Tibial nerve (tissue), 4 donors: Measurements from ENCODE around the gene SLC23A2. TPM values are rescaled to one million over a fixed set of nuclear protein-coding genes. Genes with fewer than 3 reads are reported as not detected.
"Not testable (repeated sequence)": the region's sequence is repeated elsewhere in the genome, so short reads cannot be mapped to it uniquely, and the experiment has no call there.

Experiments used
- DNase-seq, 2 donors: peaks; one replicate each; pipeline ENCODE4 v3.0.0-alpha.2; 2019; ENCODE audit warnings: low spot score in 2 of 2
- H3K27ac ChIP-seq, 4 donors: fragments of 200-600 bp; sonication (generic) in 3 of 4; one replicate each; pipeline ENCODE4 v1.5.1; 2017 to 2019; ENCODE audit warnings: mild to moderate bottlenecking in 1 of 4
- H3K27me3 ChIP-seq, 2 donors: fragments of 200-600 bp; sonication (generic) in 1 of 2; one replicate each; pipeline versions ENCODE4 v1.5.1 to v1.6.0; 2017 to 2019
- H3K36me3 ChIP-seq, 3 donors: fragments of 200-600 bp; sonication (generic); one replicate each; pipeline ENCODE4 v1.5.1; 2018 to 2019
- H3K4me1 ChIP-seq, 4 donors: fragments of 200-600 bp; sonication (generic) in 3 of 4; one replicate each; pipeline ENCODE4 v1.5.1; 2017 to 2019
- H3K4me3 ChIP-seq, 4 donors: fragments of 200-600 bp; sonication (generic) in 3 of 4; one replicate each; pipeline ENCODE4 v1.5.1; 2017 to 2019; ENCODE audit warnings: mild to moderate bottlenecking in 1 of 4, moderate library complexity in 1 of 4
- H3K9me3 ChIP-seq, 4 donors: fragments of 200-600 bp; sonication (generic) in 3 of 4; one replicate each; pipeline ENCODE4 v1.5.1; 2017 to 2019
- CTCF ChIP-seq, 5 experiments: fragments of 200-600 bp in 3 of 5; fragments of 450-650 bp in 2 of 5; sonication (generic) in 3 of 5; IDR thresholded peaks; one replicate each; pipeline ENCODE4 v1.5.1; 2016 to 2019; ENCODE audit warnings: antibody characterized with exemption in 5 of 5, mild to moderate bottlenecking in 3 of 5, moderate library complexity in 2 of 5
- EP300 ChIP-seq, 2 donors: sonication (generic); formaldehyde crosslinking; IDR thresholded peaks; one replicate each; pipeline ENCODE4 v1.6.1; 2017; ENCODE audit warnings: antibody characterized with exemption in 2 of 2, mild to moderate bottlenecking in 1 of 2
- POLR2A ChIP-seq, 2 donors: fragments of 450-650 bp; IDR thresholded peaks; one replicate each; pipeline ENCODE4 v1.6.1; 2017; ENCODE audit warnings: antibody characterized with exemption in 2 of 2, mild to moderate bottlenecking in 2 of 2, moderate library complexity in 2 of 2
- WGBS, 2 donors: methylation state at CpG; one replicate each; pipeline ENCODE4 v1.1.5; 2018; 5-methylcytosine and 5-hydroxymethylcytosine counted together
- total RNA-seq, 4 donors: library from RNA; depleted of rRNA; stranded (reverse); fragments of >200 nt; gene quantifications; one replicate each; pipeline ENCODE4 v1.1.0, GENCODE V29; 2016

The SLC23A2 gene
- total RNA-seq, 4 donors from 2014 or later, result 30.6 to 48.5 (median 40.6) TPM

- DNase-seq, result no peak
- WGBS, 2 donors, result 87 to 90% methylated on average over 5 to 15 of the region's 15 CpGs
- Histone ChIP-seq H3K9me3 (no peaks in the 10 kb centered on the region), H3K4me3 (no peak overlapping the region), H3K27me3 (no peaks in the 10 kb centered on the region), H3K27ac (no peak overlapping the region), H3K4me1 (no peaks in the 10 kb centered on the region), H3K36me3 (peaks cover 0 to 63% (median 0%) of the 10 kb centered on the region in 3 donors)
- TF ChIP-seq CTCF (IDR thresholded peaks at IDR 0.05) (no peak), EP300 (IDR thresholded peaks at IDR 0.05) (no peak), POLR2A (IDR thresholded peaks at IDR 0.05) (no peak)
Observed at GRCh38 chr20:4853004-4853403, 148.3 kb downstream of the SLC23A2 start.

GRCh38 chr20:4850960-4851359 is 150.3 kb downstream of the SLC23A2 start:
- TF ChIP-seq CTCF (IDR thresholded peaks at IDR 0.05), result no peak
- Histone ChIP-seq H3K27ac (no peak overlapping the region), H3K36me3 (peaks cover 0 to 44% (median 0%) of the 10 kb centered on the region in 3 donors), H3K9me3 (no peaks in the 10 kb centered on the region), H3K4me3 (no peak overlapping the region), H3K4me1 (no peaks in the 10 kb centered on the region), H3K27me3 (no peaks in the 10 kb centered on the region)
- 82 to 87% methylated on average over 5 of the region's 5 CpGs for WGBS, 2 donors
- no peak for DNase-seq

- H3K36me3 ChIP-seq, result peaks cover 0 to 22% (median 0%) of the 10 kb centered on the region in 3 donors
- H3K27me3 ChIP-seq, H3K27ac ChIP-seq, H3K9me3 ChIP-seq, H3K4me1 ChIP-seq, H3K4me3 ChIP-seq, DNase-seq: not testable (repeated sequence)
- 92 to 99% methylated on average over 3 of the region's 3 CpGs for WGBS, 2 donors
Observed at GRCh38 chr20:4848829-4849228, 152.5 kb downstream of the SLC23A2 start.

- H3K27ac ChIP-seq, result no peak overlapping the region
- no peaks in the 10 kb centered on the region for H3K9me3 ChIP-seq
- H3K36me3 ChIP-seq, result peaks cover 0 to 14% (median 0%) of the 10 kb centered on the region in 3 donors
- 89 to 92% methylated on average over 7 of the region's 7 CpGs for WGBS, 2 donors
- TF ChIP-seq EP300 (IDR thresholded peaks at IDR 0.05) (no peak), POLR2A (IDR thresholded peaks at IDR 0.05) (no peak), CTCF (IDR thresholded peaks at IDR 0.05) (no peak)
- H3K4me1 ChIP-seq, result no peaks in the 10 kb centered on the region
- no peak for DNase-seq
- no peaks in the 10 kb centered on the region for H3K27me3 ChIP-seq
- H3K4me3 ChIP-seq, result no peak overlapping the region
Observed at GRCh38 chr20:4848041-4848440, 153.3 kb downstream of the SLC23A2 start.

- Histone ChIP-seq H3K27ac (no peak overlapping the region), H3K4me1 (no peaks in the 10 kb centered on the region), H3K27me3 (no peaks in the 10 kb centered on the region), H3K9me3 (no peaks in the 10 kb centered on the region), H3K36me3 (peaks cover 0 to 6% (median 0%) of the 10 kb centered on the region in 3 donors), H3K4me3 (no peak overlapping the region)
- 81 to 94% methylated on average over 2 of the region's 2 CpGs for WGBS, 2 donors
- no peak for DNase-seq
- TF ChIP-seq EP300 (IDR thresholded peaks at IDR 0.05) (no peak), POLR2A (IDR thresholded peaks at IDR 0.05) (no peak), CTCF (IDR thresholded peaks at IDR 0.05) (no peak)
Observed at GRCh38 chr20:4846821-4847220, 154.5 kb downstream of the SLC23A2 start.
